Measurements from ENCODE around the gene SLC17A9.

The SLC17A9 gene

GRCh38 chr20:62968378-62969178, 16.1 kb downstream of the SLC17A9 start:
- no peak for DNase-seq (ENCODE audit: low read depth, low spot score)

GRCh38 chr20:62969179-62969760, 16.8 kb downstream of the SLC17A9 start:
- no peak for DNase-seq (ENCODE audit: low read depth, low spot score)

DNA sequence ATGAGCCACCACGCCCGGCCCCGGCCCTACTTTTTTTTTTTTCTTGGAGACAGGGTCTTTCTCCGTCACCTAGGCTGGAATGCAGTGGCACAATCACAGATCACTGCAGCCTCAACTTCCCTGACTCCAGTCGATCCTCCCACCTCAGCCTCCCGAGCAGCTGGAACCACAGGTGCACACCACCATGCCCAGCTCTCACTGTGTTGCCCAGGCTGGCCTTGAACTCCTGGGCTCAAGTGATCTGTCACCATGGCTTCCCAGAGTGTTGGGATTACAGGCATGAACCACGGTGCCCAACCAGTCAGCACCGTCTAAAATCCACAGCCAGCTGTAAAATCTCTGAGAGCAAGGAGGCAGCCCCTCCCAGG, 17.4 kb downstream of the SLC17A9 start:
- no peak for DNase-seq (ENCODE audit: low read depth, low spot score)

GRCh38 chr20:62970307-62971210, 18.1 kb downstream of the SLC17A9 start:
- DNase-seq (ENCODE audit: low read depth, low spot score): no peak

GRCh38 chr20:62971211-62971949, 18.9 kb downstream of the SLC17A9 start:
- DNase-seq (ENCODE audit: low read depth, low spot score): no peak

DNA sequence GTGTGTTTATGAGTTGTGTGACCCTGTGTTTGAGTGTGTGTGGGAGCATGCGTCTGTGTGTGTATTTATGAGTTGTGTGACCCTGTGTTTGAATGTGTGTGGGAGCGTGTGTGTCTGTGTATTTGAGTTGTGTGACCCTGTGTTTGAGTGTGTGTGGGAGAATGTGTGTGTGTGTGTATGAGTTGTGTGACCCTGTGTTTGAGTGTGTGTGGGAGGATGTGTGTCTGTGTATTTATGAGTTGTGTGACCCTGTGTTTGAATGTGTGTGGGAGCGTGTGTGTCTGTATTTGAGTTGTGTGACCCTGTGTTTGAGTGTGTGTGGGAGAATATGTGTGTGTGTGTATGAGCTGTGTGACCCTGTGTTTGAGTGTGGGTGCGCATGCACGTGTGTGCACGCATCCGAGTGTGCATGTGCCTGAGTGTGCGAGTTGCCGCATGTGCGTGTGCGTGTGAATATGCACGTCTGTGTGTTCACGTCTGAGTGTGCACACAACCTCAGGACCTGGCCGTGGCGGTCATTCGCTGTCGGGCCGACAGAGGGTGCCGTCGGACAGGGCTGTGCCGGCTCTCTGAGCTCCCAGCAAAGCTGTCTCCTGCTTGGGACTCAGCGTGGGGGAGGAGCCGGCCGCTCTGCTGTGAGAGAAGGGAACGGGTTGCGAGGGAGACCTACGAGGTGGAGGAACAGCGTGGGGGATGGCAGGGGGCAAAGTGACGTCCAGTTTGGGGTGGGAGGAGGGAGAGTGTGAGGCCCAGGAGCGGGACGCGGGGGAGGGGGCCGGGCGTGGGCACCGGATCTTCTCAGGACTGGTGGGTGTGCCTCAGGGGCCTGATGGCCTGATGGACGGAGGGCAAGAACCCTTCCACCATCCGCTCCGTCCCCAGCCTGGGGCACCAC, 19.7 kb downstream of the SLC17A9 start:
- peak; percentile 67 for DNase-seq (ENCODE audit: low read depth, low spot score)

DNA sequence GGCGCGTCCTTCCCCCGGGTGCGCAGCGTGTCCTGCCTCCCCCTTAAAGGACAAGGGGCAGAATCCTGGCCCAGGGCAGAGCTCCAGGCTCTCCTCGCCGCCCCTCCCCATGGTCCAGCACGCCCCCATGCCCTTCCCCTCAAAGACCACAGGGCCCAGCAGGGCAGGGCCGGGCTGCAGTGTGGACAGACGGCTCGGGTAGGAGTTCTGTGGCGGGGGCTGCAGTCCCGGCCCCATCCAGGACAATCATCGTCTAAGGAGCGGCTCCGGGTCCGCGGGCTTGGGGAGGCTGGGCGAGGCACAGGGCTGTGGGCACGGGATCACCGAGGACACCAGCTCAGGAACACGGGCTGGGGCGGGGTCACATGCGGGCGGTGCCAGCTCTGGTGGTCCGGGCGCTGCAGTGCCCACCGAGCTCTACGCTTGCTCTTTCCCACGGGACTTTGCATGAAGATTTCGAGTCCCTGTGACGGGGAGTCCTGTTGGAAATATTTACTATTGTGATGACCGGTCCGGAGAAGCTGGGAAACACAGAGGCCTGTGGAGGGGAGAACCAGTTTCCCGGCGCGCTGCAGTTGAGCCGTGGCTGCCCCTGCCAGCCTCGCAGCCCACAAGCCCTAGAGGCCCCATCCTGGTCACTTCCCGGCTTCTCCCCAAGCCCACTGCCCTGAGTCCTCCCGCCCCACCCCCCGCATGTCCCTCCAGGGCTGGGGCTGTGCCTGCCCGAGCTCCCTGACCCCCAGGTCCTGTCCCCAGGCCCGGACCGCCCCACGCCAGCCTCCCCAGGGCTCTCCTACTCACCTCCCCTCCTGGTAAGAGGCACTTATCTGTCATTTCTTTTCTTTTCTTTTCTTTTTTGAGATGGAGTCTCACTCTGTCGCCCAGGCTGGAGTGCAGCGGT, 20.6 kb downstream of the SLC17A9 start:
- DNase-seq (ENCODE audit: low read depth, low spot score): no peak

DNA sequence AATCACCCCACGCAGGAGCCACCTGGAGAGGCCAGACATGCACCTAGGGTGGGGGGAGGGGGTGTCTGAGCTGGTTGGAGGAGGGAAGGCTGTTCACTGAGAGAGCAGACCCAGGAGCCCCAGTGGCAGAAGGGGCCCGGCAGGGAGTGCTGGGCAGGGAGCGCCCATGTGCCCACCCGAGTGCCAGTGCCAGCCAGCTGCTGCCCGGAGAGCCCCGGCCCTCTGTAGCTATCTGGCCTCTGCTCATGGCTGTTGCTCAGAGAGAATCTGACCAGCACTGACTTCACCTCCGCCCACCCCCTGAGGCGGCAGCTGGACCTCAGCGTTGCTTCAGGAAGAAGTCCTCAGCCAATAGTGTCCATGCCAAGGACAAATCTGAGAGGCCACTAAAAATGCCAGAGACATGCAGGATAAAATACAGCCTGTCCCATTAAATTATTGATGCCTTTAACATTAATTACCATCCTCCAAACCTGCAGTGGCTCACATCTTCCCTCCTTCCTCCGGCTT, 22.8 kb downstream of the SLC17A9 start:
- no peak for DNase-seq (ENCODE audit: low read depth, low spot score)

DNA sequence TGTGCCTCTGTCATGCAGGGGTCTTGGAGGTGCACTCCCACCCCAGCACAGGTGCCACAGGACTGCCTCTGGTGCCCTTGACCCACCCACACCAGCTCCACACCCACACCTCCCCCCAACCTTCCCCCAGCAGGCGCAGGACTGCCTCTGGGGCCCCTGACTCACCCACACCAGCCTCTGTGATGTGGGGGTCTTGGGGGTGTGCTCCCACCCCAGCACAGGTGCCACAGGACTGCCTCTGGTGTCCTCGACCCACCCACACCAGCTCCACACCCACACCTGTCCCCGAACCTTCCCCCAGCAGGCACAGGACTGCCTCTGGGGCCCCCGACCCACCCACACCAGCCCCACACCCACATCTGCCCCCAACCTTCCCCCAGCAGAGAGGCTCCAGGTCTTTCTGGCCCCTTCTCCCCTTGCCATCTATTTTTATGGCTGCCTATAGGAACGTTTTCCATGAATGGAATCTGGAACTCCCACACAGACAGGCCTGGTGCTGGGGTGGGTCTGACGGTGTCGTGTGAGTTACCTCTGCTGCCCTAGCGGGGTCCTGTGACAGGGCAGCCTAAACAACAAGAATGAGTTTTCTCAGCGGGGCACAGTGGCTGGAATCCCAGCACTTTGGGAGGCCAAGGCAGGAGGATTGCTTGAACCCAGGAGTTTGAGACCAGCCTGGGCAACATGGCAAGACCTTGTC, 23.5 kb downstream of the SLC17A9 start:
- DNase-seq (ENCODE audit: low read depth, low spot score): no peak

- DNase-seq (ENCODE audit: low read depth, low spot score): no peak
Measured at GRCh38 chr20:62976886-62977285, 24.4 kb downstream of the SLC17A9 start.

GRCh38 chr20:62977613-62978560, 25.4 kb downstream of the SLC17A9 start:
- peak; percentile 35 for DNase-seq (ENCODE audit: low read depth, low spot score)

DNA sequence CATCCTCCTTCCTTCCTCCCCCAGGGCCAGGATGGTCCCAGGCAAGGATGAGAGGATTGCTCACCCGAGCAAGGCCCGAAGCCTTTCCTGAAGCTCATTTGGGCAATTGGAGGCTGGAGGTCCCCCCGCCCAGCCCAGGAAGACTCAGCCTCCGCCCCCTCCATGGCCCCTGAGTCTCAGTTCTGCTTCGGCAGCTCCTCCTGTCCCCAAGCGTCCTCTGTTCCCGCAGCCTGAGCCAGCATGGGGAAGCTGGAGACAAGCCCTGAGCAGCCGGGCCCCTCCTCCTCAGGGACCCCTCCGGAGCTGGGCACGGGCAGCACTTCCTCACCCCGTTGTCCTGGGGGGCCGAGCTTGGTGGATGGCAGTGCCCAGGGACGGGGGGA, 26.0 kb downstream of the SLC17A9 start:
- no peak for DNase-seq (ENCODE audit: low read depth, low spot score)

- DNase-seq (ENCODE audit: low read depth, low spot score): no peak
Measured at GRCh38 chr20:62979310-62979709, 26.8 kb downstream of the SLC17A9 start.

DNA sequence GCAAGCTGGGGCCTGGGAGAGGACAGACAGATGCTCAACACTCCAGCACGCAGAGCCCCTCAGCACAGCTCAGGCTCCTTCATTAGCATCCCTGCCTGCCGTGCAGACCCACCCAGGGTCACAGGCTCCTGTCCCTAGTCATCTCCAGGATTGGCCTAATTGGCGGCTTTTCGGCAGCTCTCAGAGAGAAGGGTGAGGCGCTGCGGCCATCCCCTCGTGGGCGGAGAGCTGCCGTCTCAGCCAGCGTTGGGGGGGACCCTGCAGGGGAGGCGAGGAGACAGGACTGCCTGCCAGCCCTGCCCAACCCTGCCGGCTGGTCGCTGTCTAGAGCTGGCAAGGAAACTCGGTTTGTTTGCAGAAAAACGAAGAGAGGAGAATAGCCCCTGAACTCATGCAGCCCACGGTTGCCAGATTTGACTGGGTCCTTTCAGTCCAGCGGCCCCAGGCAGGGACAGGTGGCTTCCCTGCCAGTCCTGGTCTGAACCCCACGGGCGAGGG, 27.4 kb downstream of the SLC17A9 start:
- no peak for DNase-seq (ENCODE audit: low read depth, low spot score)

DNA sequence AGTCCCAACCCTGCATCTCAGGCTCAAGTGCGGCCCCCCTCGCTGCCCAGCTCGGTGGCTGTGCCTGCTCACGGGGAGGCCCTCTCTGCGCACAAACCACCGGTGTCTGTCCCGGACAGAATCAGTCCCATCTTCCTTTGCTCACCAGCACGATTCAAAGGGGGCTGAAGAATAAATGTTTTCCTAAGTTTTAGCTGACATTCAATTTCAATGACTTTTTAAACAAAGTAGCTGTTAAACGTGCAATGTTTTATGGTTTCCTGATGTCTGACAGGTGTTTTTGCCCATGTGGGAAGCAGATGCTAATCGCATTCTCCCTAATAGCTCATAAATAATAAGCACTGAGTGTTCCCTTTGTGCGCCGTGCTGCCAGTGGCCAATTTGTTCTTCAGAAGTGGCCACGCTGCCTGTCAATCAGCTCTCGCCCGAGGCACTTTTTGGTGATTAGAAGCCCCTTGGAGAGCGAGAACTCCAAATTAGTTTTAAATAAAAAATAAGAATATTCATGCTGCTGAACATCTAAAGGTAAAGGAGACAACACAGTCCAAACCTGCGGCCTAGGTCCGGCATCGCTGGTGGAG, 28.0 kb downstream of the SLC17A9 start:
- no peak for DNase-seq (ENCODE audit: low read depth, low spot score)

DNA sequence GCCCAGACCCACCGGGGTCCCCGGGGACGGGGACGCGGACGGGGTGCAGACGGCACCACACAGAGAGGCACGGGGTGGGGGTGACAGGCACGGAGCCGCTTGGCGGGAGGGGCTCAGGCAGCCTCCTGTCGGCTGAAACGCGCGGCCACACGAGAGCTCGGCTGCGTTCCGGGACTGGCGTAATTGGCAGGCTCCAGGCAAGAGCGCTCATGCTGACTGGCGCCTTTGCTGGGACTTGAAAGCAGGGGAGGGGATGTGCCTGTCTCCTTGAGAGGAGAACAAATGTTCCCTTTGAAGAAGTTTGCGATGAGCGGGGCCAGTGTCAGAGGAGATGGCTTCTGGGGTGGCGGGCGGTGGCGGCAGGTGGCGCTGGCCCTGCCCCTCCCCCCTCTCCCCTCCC, 28.5 kb downstream of the SLC17A9 start:
- no peak for DNase-seq (ENCODE audit: low read depth, low spot score)

Measured in activated naive CD8-positive, alpha-beta T cell treated with anti-CD3 and anti-CD28 coated beads, Interleukin-2, amount 50 U/mL, for 16 hours (primary cell).